HEK293 (cell line): ENCODE measurements around the gene MESD.

Experiments used
- GLI2 ChIP-seq: fragments of 450-650 bp; formaldehyde crosslinking; IDR thresholded peaks from 2 replicates; pipeline ENCODE4; 2017; ENCODE audit warnings: missing biosample characterization, missing genetic modification characterization, low read depth, borderline replicate concordance
- HOXD13 ChIP-seq: sonication (generic); formaldehyde crosslinking; IDR thresholded peaks from 2 replicates; pipeline ENCODE4 v1.8.0; 2022; ENCODE audit warnings: missing genetic modification reagents, borderline replicate concordance
- IKZF3 ChIP-seq: fragments of 450-650 bp; IDR thresholded peaks from 2 replicates; pipeline ENCODE4 v1.5.0; 2018; ENCODE audit warnings: missing biosample characterization, mild to moderate bottlenecking, missing genetic modification characterization, moderate library complexity
- KLF16 ChIP-seq: fragments of 450-650 bp; formaldehyde crosslinking; IDR thresholded peaks from 2 replicates; pipeline ENCODE4 v1.5.1; 2017; ENCODE audit warnings: missing biosample characterization, missing genetic modification characterization
- KLF7 ChIP-seq: fragments of 450-650 bp; formaldehyde crosslinking; IDR thresholded peaks from 2 replicates; pipeline ENCODE4 v1.5.1; 2016; ENCODE audit warnings: missing biosample characterization, missing genetic modification characterization, borderline replicate concordance
- KLF9 ChIP-seq: fragments of 450-650 bp; formaldehyde crosslinking; IDR thresholded peaks from 2 replicates; pipeline ENCODE4 v1.5.1; 2016; ENCODE audit warnings: missing biosample characterization, missing genetic modification characterization, low read depth
- SCRT1 ChIP-seq: fragments of 450-650 bp; formaldehyde crosslinking; IDR thresholded peaks from 2 replicates; pipeline ENCODE4 v1.5.1; 2016; ENCODE audit warnings: missing biosample characterization, missing genetic modification characterization, borderline replicate concordance
- ZBTB21 ChIP-seq: fragments of 450-650 bp; formaldehyde crosslinking; IDR thresholded peaks from 2 replicates; pipeline ENCODE4 v1.5.1; 2017; ENCODE audit warnings: missing biosample characterization, missing genetic modification characterization
- ZNF138 ChIP-seq: fragments of 450-650 bp; formaldehyde crosslinking; IDR thresholded peaks from 2 replicates; pipeline ENCODE4 v1.5.1; 2016; ENCODE audit warnings: missing biosample characterization, missing genetic modification characterization, borderline replicate concordance
- ZNF155 ChIP-seq: fragments of 450-650 bp; formaldehyde crosslinking; IDR thresholded peaks from 2 replicates; pipeline ENCODE4 v1.5.1; 2016; ENCODE audit warnings: missing biosample characterization, missing genetic modification characterization
- ZNF16 ChIP-seq: fragments of 450-650 bp; formaldehyde crosslinking; IDR thresholded peaks from 2 replicates; pipeline ENCODE4 v1.5.1; 2016; ENCODE audit warnings: low read depth, missing biosample characterization, missing genetic modification characterization
- ZNF23 ChIP-seq: fragments of 450-650 bp; formaldehyde crosslinking; IDR thresholded peaks from 2 replicates; pipeline ENCODE4 v1.5.1; 2016; ENCODE audit warnings: missing biosample characterization, missing genetic modification characterization, borderline replicate concordance
- ZNF239 ChIP-seq: fragments of 450-650 bp; formaldehyde crosslinking; IDR thresholded peaks from 2 replicates; pipeline ENCODE4 v1.5.1; 2016; ENCODE audit warnings: missing biosample characterization, missing genetic modification characterization
- ZNF266 ChIP-seq: fragments of 450-650 bp; formaldehyde crosslinking; IDR thresholded peaks from 2 replicates; pipeline ENCODE4 v1.5.1; 2016; ENCODE audit warnings: missing biosample characterization, missing genetic modification characterization, low read depth
- ZNF335 ChIP-seq: fragments of 450-650 bp; formaldehyde crosslinking; conservative IDR thresholded peaks from 2 replicates; pipeline ENCODE4 v1.5.1; 2016; ENCODE audit warnings: missing biosample characterization, missing genetic modification characterization
- ZNF350 ChIP-seq: fragments of 450-650 bp; formaldehyde crosslinking; IDR thresholded peaks from 2 replicates; pipeline ENCODE4 v1.5.0; 2017; ENCODE audit warnings: missing biosample characterization, mild to moderate bottlenecking, missing genetic modification characterization
- ZNF561 ChIP-seq: fragments of 450-650 bp; IDR thresholded peaks from 2 replicates; pipeline ENCODE4 v1.5.1; 2018; ENCODE audit warnings: missing biosample characterization, missing genetic modification characterization, borderline replicate concordance
- ZNF670 ChIP-seq: fragments of 450-650 bp; formaldehyde crosslinking; IDR thresholded peaks from 2 replicates; pipeline ENCODE4 v1.5.1; 2016; ENCODE audit warnings: missing biosample characterization, missing genetic modification characterization, low read depth
- ZNF785 ChIP-seq: fragments of 450-650 bp; formaldehyde crosslinking; IDR thresholded peaks from 2 replicates; pipeline ENCODE4 v1.5.1; 2016; ENCODE audit warnings: missing biosample characterization, missing genetic modification characterization
- ZNF792 ChIP-seq: fragments of 450-650 bp; formaldehyde crosslinking; IDR thresholded peaks from 2 replicates; pipeline ENCODE4 v1.5.1; 2016; ENCODE audit warnings: missing biosample characterization, missing genetic modification characterization
- TF ChIP-seq, protein P1 (sequence below): fragments of 450-650 bp; formaldehyde crosslinking; IDR thresholded peaks from 2 replicates; pipeline ENCODE4 v1.5.1; 2016; ENCODE audit warnings: missing biosample characterization, missing genetic modification characterization
- TF ChIP-seq, protein P2 (sequence below): fragments of 450-650 bp; formaldehyde crosslinking; IDR thresholded peaks from 2 replicates; pipeline ENCODE4 v1.5.1; 2016; ENCODE audit warnings: missing biosample characterization, missing genetic modification characterization
- TF ChIP-seq, protein P3 (sequence below): fragments of 450-650 bp; formaldehyde crosslinking; conservative IDR thresholded peaks from 2 replicates; pipeline ENCODE4 v1.5.1; 2016; ENCODE audit warnings: low read depth, missing biosample characterization, missing genetic modification characterization
- TF ChIP-seq, protein P4 (sequence below): fragments of 450-650 bp; formaldehyde crosslinking; IDR thresholded peaks from 2 replicates; pipeline ENCODE4 v1.5.1; 2016; ENCODE audit warnings: missing biosample characterization, missing genetic modification characterization
- TF ChIP-seq, protein P5 (sequence below): fragments of 450-650 bp; formaldehyde crosslinking; IDR thresholded peaks from 2 replicates; pipeline ENCODE4 v1.5.1; 2016; ENCODE audit warnings: missing biosample characterization, missing genetic modification characterization
- TF ChIP-seq, protein P6 (sequence below): fragments of 450-650 bp; formaldehyde crosslinking; IDR thresholded peaks from 2 replicates; pipeline ENCODE4 v1.5.1; 2017; ENCODE audit warnings: missing biosample characterization, missing genetic modification characterization

The MESD gene

DNA sequence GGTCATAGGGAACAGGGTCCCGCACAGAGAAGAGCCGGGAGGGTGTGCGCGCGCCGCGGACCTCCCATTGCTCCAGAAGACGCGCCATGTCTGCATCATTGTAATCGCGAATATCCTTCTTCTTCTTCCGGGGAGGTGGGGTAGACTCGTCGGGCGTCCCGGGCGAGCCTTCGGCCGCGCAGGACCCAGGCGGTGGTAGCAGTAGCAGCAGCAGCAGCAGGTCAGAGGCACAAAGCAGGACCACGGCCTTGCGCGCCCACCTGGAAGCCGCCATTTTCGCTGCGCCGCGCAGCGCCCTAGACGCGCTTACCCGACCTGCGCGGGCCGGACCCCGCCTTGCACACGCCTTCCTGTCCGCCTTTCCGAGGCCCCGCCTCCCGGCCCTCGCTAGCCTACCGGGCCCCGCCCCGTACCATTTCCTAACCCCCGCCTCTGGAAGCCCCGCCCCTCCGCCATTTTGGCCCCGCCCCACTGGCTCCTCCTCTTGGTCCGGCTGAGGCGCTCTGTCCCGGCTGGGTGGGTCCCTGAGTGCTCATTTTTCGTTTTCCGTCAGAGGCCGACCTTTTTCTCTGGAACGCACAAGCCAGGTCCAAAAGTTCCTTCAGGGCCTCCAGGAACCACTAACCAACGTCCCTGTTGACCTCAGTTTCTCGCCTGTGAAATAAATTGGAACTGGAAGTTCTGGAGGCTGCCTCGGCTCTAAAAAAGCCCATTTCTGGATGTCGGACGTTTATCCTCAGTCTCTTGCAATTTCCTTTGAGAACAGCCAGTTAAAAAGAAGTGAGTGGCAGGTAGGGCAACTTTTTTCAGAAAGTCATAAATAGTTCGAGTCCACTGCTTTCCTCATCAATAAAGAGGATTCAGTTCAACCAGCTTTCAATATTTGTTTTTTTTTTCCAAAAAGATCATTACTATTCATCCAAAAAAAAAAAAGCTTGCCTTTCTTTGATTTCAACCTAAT is at the start of gene MESD (continued):
- TF ChIP-seq, protein P1, sequence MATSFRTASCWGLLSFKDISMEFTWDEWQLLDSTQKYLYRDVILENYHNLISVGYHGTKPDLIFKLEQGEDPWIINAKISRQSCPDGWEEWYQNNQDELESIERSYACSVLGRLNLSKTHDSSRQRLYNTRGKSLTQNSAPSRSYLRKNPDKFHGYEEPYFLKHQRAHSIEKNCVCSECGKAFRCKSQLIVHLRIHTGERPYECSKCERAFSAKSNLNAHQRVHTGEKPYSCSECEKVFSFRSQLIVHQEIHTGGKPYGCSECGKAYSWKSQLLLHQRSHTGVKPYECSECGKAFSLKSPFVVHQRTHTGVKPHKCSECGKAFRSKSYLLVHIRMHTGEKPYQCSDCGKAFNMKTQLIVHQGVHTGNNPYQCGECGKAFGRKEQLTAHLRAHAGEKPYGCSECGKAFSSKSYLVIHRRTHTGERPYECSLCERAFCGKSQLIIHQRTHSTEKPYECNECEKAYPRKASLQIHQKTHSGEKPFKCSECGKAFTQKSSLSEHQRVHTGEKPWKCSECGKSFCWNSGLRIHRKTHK (tag by site-specific recombination) = no peak
- no peak for TF ChIP-seq ZNF785 (tag by site-specific recombination)
- no peak for TF ChIP-seq ZBTB21 (tag by site-specific recombination)
- no peak for TF ChIP-seq ZNF670
- TF ChIP-seq, protein P2, sequence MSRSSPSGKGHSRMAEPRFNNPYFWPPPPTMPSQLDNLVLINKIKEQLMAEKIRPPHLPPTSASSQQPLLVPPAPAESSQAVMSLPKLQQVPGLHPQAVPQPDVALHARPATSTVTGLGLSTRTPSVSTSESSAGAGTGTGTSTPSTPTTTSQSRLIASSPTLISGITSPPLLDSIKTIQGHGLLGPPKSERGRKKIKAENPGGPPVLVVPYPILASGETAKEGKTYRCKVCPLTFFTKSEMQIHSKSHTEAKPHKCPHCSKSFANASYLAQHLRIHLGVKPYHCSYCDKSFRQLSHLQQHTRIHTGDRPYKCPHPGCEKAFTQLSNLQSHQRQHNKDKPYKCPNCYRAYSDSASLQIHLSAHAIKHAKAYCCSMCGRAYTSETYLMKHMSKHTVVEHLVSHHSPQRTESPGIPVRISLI (tag by site-specific recombination) = 0 out of 2 replicates have a peak, but pooled peaks have one; percentile 29
- TF ChIP-seq SCRT1 (tag by site-specific recombination) = no peak
- TF ChIP-seq KLF7 = no peak; the same call in 1 of the 2 replicates
- TF ChIP-seq IKZF3 (tag by site-specific recombination) = no peak
- peak; percentile 52 for TF ChIP-seq KLF16 (tag by site-specific recombination)
- 0 out of 2 replicates have a peak, but pooled peaks have one; percentile 21 for TF ChIP-seq HOXD13 (CRISPR knock-in tag)
- no peak for TF ChIP-seq ZNF16
- no peak; the same call in 1 of the 2 replicates for TF ChIP-seq ZNF561 (tag by site-specific recombination)
- no peak for TF ChIP-seq ZNF266 (tag by site-specific recombination)
- no peak for TF ChIP-seq GLI2 (tag by site-specific recombination)
- TF ChIP-seq KLF9 = peak; percentile 80
- no peak for TF ChIP-seq ZNF23
- TF ChIP-seq ZNF792 (tag by site-specific recombination) = no peak
- no peak for TF ChIP-seq ZNF350 (tag by site-specific recombination)
- TF ChIP-seq ZNF239 (tag by site-specific recombination) = no peak
- TF ChIP-seq, protein P3, sequence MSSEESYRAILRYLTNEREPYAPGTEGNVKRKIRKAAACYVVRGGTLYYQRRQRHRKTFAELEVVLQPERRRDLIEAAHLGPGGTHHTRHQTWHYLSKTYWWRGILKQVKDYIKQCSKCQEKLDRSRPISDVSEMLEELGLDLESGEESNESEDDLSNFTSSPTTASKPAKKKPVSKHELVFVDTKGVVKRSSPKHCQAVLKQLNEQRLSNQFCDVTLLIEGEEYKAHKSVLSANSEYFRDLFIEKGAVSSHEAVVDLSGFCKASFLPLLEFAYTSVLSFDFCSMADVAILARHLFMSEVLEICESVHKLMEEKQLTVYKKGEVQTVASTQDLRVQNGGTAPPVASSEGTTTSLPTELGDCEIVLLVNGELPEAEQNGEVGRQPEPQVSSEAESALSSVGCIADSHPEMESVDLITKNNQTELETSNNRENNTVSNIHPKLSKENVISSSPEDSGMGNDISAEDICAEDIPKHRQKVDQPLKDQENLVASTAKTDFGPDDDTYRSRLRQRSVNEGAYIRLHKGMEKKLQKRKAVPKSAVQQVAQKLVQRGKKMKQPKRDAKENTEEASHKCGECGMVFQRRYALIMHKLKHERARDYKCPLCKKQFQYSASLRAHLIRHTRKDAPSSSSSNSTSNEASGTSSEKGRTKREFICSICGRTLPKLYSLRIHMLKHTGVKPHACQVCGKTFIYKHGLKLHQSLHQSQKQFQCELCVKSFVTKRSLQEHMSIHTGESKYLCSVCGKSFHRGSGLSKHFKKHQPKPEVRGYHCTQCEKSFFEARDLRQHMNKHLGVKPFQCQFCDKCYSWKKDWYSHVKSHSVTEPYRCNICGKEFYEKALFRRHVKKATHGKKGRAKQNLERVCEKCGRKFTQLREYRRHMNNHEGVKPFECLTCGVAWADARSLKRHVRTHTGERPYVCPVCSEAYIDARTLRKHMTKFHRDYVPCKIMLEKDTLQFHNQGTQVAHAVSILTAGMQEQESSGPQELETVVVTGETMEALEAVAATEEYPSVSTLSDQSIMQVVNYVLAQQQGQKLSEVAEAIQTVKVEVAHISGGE = peak; percentile 95
- TF ChIP-seq ZNF155 (tag by site-specific recombination) = no peak
- TF ChIP-seq, protein P4, sequence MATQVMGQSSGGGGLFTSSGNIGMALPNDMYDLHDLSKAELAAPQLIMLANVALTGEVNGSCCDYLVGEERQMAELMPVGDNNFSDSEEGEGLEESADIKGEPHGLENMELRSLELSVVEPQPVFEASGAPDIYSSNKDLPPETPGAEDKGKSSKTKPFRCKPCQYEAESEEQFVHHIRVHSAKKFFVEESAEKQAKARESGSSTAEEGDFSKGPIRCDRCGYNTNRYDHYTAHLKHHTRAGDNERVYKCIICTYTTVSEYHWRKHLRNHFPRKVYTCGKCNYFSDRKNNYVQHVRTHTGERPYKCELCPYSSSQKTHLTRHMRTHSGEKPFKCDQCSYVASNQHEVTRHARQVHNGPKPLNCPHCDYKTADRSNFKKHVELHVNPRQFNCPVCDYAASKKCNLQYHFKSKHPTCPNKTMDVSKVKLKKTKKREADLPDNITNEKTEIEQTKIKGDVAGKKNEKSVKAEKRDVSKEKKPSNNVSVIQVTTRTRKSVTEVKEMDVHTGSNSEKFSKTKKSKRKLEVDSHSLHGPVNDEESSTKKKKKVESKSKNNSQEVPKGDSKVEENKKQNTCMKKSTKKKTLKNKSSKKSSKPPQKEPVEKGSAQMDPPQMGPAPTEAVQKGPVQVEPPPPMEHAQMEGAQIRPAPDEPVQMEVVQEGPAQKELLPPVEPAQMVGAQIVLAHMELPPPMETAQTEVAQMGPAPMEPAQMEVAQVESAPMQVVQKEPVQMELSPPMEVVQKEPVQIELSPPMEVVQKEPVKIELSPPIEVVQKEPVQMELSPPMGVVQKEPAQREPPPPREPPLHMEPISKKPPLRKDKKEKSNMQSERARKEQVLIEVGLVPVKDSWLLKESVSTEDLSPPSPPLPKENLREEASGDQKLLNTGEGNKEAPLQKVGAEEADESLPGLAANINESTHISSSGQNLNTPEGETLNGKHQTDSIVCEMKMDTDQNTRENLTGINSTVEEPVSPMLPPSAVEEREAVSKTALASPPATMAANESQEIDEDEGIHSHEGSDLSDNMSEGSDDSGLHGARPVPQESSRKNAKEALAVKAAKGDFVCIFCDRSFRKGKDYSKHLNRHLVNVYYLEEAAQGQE (tag by site-specific recombination) = 0 out of 2 replicates have a peak, but pooled peaks have one; percentile 28
- TF ChIP-seq, protein P5, sequence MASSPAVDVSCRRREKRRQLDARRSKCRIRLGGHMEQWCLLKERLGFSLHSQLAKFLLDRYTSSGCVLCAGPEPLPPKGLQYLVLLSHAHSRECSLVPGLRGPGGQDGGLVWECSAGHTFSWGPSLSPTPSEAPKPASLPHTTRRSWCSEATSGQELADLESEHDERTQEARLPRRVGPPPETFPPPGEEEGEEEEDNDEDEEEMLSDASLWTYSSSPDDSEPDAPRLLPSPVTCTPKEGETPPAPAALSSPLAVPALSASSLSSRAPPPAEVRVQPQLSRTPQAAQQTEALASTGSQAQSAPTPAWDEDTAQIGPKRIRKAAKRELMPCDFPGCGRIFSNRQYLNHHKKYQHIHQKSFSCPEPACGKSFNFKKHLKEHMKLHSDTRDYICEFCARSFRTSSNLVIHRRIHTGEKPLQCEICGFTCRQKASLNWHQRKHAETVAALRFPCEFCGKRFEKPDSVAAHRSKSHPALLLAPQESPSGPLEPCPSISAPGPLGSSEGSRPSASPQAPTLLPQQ (tag by site-specific recombination) = peak; percentile 86; the same call in 1 of the 2 replicates
- TF ChIP-seq ZNF335 (tag by site-specific recombination) = peak; percentile 84
- TF ChIP-seq, protein P6, sequence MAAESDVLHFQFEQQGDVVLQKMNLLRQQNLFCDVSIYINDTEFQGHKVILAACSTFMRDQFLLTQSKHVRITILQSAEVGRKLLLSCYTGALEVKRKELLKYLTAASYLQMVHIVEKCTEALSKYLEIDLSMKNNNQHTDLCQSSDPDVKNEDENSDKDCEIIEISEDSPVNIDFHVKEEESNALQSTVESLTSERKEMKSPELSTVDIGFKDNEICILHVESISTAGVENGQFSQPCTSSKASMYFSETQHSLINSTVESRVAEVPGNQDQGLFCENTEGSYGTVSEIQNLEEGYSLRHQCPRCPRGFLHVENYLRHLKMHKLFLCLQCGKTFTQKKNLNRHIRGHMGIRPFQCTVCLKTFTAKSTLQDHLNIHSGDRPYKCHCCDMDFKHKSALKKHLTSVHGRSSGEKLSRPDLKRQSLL = no peak
- TF ChIP-seq ZNF138 (tag by site-specific recombination) = no peak
